NCI-H1105 treated with DMSO at 0.1 percent for 48 hours (cell line): ENCODE results near the gene SIGLEC12.
A peak's percentile ranks its signal among the peaks of the same experiment; 100 is the strongest.
"Not testable (repeated sequence)": the region's sequence is repeated elsewhere in the genome, so short reads cannot be mapped to it uniquely, and the experiment has no call there.

Experiments used
- DNase-seq: peaks from one replicate; lab custom pipeline; 2025; lab: John Stamatoyannopoulos, UW

Gene SIGLEC12

GRCh38 chr19:51521781-51522180, 20.2 kb upstream of the SIGLEC12 start:
- no peak for DNase-seq

GRCh38 chr19:51521357-51521756, 19.8 kb upstream of the SIGLEC12 start:
- DNase-seq, result no peak

GRCh38 chr19:51520728-51521127, 19.1 kb upstream of the SIGLEC12 start:
- no peak for DNase-seq

- peak; percentile 34 for DNase-seq
Observed at GRCh38 chr19:51514866-51515481, 13.4 kb upstream of the SIGLEC12 start.

- no peak for DNase-seq
Observed at GRCh38 chr19:51513968-51514367, 12.4 kb upstream of the SIGLEC12 start.

- no peak for DNase-seq
Observed at GRCh38 chr19:51511353-51511752, 9.8 kb upstream of the SIGLEC12 start.

GRCh38 chr19:51509823-51510660, 8.4 kb upstream of the SIGLEC12 start:
- no peak for DNase-seq

GRCh38 chr19:51508059-51508733, 6.6 kb upstream of the SIGLEC12 start:
- DNase-seq, result no peak

GRCh38 chr19:51507640-51508058, 6.0 kb upstream of the SIGLEC12 start:
- DNase-seq, result no peak

GRCh38 chr19:51507192-51507591, 5.6 kb upstream of the SIGLEC12 start:
- no peak for DNase-seq

GRCh38 chr19:51505904-51506303, 4.3 kb upstream of the SIGLEC12 start:
- DNase-seq, result no peak

GRCh38 chr19:51503896-51504295, 2.3 kb upstream of the SIGLEC12 start:
- no peak for DNase-seq

- no peak for DNase-seq
Observed at GRCh38 chr19:51503286-51503817, 1.8 kb upstream of the SIGLEC12 start.

- DNase-seq, result not testable (repeated sequence)
Observed at GRCh38 chr19:51500931-51501330, 669 bp downstream of the SIGLEC12 start.

GRCh38 chr19:51497666-51498065, 3.9 kb downstream of the SIGLEC12 start:
- no peak for DNase-seq

GRCh38 chr19:51493776-51494175, 7.8 kb downstream of the SIGLEC12 start:
- DNase-seq, result no peak

- no peak for DNase-seq
Observed at GRCh38 chr19:51491586-51491985, 10.0 kb downstream of the SIGLEC12 start.

- DNase-seq, result no peak
Observed at GRCh38 chr19:51490676-51491075, 10.9 kb downstream of the SIGLEC12 start.

GRCh38 chr19:51489113-51489512, 12.5 kb downstream of the SIGLEC12 start:
- DNase-seq, result no peak

- DNase-seq, result no peak
Observed at GRCh38 chr19:51488491-51488890, 13.1 kb downstream of the SIGLEC12 start.

- DNase-seq, result no peak
Observed at GRCh38 chr19:51485960-51486660, 15.5 kb downstream of the SIGLEC12 start.

GRCh38 chr19:51480590-51480989, 21.0 kb downstream of the SIGLEC12 start:
- no peak for DNase-seq
